NCI-H1436 treated with DMSO at 0.1 percent for 48 hours (cell line): ENCODE results near the gene SEC24A.
A peak's percentile ranks its signal among the peaks of the same experiment; 100 is the strongest.
"Not testable (repeated sequence)": the region's sequence is repeated elsewhere in the genome, so short reads cannot be mapped to it uniquely, and the experiment has no call there.

ENCODE experiments used
- DNase-seq: peaks from one replicate; lab custom pipeline; 2025; lab: John Stamatoyannopoulos, UW

Gene SEC24A

DNA sequence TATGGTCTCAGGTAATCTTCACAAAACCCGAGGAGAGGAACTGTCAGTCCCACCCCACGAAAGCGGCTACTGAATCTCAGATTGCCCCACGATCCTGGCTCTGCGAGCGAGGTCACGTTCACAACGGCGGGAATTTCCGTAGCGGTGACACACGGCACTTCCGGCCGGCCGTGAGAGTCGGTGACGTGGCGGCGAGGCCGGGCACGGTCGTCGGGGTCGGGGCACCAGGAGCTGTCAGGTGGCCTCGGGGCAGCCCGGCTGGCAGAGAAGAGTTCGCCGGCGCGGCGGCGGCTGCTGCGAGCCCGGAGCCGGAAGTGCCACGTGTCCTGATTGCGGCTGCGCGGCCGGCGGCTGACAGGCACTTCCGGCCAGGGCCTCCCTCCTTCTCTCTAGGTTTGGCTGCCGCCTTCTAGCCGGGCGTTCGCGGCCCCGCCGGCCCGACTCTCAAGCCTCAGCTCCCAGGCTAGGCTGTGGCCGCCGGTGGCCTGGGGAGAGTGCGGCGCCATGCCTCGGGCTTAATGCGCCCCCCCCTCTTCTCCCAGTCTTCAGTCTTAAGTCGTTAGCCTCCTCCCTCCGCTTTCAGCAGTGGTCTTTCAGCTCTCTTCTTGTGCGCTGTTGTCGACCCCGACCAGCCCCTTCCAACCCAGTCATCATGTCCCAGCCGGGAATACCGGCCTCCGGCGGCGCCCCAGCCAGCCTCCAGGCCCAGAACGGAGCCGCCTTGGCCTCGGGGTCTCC is at the start of gene SEC24A:
TSS of gene SEC24A (plus strand) at position 361 of the 738 bp plus-strand sequence. CDS start at position 653, 292 bp downstream.
- peak; percentile 3 for DNase-seq

DNA sequence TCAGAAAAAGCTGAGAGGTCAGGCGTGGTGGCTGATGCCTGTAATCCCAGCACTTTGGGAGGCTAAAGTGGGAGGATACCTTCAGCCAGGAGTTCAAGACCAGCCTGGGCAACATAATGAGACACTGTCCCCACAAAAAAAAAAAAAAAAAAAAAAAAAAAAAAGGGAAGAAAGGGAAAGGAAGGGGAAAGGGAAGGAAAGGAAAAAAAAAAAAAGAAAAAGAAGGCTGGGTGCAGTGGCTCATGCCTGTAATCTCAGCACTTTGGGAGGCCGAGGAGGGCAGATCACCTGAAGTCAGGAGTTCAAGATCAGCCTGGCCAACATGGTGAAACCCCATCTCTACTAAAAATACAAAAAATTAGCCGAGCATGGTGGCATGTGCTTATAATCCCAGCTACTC is 48.8 kb upstream of the SEC24A start:
- DNase-seq = not testable (repeated sequence)

DNA sequence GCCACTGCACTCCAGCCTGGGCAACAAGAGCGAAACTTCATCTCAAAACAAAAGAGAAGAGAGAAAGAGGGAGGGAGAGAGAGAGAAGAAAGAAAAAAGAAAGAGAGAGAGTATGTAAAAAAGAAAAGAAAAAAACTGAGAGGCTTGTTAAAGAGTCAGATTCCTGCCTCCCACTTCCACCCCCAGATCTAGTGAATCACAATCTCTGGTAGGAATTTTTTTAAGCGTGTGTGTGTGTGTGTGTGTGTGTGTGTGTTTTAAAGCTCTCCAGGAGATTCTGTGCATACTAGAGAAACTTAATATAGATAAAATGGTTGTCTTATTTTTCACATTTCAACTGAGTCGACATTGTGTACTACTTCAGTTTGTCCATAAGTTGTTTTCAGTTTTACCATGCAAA is 48.0 kb upstream of the SEC24A start:
- DNase-seq = no peak

DNA sequence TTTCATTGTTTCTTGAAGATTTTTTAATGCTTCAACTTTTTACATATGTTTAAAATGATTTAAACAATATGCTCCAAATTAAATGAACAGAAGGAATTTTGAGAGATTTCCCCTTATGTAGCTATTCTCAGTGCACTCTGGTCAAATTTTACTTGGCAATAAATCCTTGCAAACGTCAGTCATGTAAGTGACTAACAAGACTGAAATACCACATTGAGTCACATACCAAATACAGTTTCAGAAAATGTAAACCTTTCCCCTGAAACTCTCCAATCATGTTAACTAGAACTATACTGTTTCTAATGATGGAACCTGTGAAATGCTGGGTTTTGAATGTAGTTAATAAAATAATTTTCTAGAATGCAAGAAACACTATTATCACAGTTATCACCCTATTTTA is 45.5 kb upstream of the SEC24A start:
- no peak for DNase-seq

DNA sequence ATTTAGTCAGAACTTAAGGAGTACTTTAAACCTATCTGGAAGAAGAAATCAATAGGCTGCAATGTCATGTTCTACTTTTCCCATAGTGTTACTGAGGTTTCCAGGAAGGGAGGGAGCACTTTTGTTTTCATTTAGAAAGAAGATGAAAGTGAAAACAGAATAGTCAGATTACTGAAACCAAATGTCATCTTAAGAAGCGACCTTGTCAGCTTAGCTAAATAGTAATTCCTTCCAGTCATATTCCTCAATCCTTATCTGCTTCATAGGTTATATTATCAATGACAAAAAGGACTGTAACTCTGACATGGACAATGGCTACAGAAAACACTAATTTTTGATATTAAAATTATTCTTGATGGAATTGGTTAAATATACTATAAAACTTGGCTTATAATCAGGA is 43.7 kb upstream of the SEC24A start:
- no peak for DNase-seq

DNA sequence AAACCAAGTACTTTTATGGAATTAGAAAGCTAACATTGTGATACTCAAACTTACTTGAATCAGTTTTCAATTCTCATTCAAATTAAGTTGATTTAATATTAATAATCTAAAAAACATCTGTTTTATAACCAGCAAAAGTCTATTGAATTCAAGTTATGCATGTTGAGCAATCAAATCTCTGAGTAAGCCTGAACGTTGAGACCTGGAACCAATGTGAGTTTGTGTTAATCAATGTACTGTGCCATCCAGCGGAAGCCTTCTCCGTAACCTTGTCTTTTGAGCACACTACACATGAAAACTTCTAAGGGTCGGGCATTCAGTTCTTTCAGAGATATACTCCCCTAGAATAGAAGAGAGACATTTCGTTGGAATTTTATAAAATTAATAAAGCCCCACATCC is 41.9 kb upstream of the SEC24A start:
- DNase-seq = no peak

DNA sequence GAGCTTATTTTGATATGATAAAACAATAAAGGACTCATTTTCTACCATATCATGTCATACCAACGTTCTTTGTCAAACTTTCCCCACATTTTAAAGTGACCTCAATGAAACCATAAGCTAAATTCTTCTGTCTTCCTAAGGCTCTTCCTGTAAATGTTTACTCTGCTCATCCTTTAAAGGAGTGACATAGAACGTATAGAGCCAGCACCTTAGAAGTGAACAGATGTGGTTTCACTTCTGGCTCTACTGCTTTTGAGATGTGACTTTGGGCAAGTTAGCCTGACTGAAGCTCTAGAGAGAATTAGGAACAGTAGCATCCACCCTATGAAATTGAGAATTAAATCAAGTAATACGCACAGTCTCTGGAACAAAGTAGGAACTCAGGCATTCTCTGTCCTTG is 40.0 kb upstream of the SEC24A start:
- DNase-seq = no peak

DNA sequence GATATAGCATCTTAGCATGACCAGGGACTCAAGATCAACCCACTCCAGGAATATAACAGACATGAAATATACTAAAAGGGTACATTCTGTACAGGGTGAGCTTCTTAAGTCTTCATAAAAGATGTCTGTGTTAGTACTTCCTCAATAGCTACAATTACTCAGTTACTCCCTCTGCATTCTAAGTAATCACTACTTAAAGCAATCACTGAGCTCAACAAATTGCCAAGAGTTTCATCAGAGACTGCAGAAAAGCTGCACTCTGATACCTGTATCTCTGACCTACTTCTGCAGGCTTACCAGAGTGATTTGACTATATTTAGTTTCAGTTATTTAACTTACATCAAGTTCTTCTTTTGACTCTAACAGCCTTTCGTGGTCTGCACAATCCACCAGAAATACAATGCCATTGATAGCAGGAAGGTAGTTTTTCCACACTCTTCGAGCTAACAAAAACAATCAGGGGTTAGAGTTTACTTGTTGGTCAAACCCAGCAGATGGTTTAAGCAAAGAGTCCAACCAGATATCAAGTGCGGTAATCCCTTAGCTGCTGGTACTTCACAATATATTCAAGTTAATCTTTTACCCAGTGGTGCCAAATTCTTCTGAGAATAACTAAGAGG is 39.2 kb upstream of the SEC24A start:
- DNase-seq = no peak

DNA sequence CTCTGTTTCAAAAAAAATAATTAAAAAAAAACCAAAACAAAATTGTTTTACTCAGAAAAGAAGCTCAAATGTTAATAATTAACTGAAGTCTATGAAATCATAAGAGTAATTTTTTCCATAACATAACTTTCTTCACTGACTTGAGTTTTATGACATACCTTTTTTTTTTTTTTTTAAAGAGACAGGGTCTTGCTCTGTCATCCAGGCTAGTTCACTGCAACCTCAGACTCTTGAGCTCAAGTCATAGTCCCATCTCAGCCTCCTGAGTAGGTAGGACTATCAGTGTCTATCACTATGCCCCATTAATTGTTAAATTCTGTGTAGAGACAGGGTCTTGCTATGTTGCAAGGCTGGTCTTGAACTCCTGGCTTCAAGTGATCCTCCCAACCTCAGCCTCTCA is 37.9 kb upstream of the SEC24A start:
- no peak for DNase-seq

DNA sequence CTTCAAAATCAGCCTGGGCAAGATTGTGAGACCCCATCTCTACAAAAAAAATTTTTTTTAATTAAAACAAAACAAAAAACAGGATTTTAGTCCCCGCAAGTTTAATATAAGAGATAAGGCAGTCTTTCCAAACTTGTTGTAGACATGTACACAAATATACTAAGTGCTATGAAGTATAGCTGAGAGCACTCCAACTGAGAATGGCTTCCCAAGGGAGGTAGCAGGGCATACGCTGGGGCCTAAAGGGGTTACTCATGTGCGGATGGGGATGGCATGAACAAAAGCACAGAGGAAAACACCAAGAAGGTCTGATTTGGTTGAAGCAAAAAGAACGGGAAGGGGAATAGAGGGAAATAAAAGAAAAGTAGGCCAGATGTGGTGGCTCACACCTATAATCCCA is 37.1 kb upstream of the SEC24A start:
- no peak for DNase-seq

DNA sequence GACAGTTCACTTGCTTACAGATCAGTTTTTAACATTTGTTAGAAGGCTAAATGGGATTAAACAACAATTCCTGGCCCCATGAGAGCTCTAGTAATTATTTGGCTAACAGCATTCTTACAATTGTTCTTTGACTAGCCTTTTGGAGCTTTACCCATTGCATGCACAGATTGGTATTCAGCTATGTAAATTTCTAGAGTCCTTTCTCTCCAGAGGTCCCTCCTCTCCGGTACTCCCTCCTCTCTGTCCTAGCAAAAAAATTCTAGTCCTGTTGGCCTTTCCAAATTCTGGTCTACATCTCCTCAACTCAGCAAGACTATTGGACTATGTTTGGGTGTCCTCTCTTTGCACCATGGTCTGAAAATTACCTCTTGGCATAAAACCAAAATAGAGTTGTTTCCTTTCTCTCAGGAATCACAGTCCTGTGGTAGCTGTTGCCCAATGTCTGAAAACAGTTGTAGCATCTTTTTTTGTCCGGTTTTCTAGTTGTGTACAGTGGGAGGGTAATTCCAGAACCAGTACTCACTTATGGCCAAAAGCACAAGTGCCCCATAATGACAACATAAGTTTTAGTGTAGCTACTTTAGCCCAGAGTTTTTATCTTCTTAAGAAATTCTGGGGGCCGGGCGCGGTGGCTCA is 34.0 kb upstream of the SEC24A start:
- DNase-seq = no peak

DNA sequence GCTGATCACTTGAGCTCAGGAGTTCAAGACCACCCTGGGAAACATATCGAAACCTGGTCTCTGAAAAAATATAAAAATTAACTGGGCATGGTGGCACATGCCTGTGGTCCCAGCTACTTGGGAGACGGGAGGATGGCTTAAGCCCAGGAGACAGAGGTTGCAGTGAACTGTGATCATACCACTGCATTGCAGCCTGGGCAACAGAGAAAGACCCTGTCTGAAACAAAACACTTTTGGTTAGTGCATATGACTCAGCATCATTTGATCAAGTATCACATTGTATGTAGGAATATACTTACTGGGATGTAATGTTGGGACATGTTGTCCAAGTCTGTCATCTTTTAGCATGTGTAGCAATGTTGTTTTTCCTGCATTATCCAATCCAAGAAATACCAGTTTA is 28.0 kb upstream of the SEC24A start:
- no peak for DNase-seq

DNA sequence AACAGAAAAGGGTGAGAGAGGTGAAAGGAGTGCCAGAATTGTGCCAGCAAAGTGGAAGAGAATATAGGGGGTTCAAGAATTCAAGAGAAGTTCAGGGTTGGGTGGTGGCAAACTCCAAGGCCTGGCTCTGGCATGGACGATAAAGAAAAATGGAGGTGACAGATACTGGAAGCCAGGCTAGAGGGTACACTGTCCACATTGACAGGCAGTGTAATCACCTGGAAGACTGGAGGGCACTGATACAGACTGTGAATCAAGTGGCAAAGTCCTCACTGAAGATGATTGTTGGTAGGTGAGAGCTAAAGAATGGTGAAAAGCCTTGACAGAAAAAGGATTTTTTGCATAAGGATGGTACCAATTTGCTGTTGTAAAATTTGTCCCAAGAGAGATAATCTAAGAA is 23.0 kb upstream of the SEC24A start:
- DNase-seq = no peak

DNA sequence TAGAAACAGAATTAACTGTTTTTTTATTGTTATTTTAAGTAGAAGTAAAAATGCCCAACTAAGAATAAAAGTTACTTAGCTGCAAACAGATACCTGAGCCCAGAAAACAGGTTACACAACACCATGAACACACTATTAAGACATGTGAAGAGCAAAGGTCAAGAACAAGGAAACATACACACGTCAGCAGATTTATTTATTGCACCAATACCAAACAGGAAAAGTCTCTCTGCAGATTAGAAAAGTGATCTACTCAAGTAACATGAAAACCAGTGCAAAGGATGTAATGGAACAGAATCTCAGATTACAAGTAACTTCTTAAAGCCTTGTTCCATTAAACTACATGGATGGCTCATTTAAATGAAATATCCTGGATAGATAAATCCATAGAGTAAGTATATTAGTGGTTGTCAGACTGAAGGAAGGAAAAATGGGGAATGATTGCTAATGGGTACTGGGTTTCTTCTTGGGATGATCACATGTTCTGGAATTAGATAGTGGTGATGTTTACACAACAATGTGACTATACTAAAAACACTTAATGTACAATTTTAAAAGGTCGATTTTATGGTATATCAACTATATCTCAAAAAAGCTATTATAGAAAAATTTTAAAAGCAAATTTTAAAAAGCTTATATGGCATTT is 22.1 kb upstream of the SEC24A start:
- no peak for DNase-seq

DNA sequence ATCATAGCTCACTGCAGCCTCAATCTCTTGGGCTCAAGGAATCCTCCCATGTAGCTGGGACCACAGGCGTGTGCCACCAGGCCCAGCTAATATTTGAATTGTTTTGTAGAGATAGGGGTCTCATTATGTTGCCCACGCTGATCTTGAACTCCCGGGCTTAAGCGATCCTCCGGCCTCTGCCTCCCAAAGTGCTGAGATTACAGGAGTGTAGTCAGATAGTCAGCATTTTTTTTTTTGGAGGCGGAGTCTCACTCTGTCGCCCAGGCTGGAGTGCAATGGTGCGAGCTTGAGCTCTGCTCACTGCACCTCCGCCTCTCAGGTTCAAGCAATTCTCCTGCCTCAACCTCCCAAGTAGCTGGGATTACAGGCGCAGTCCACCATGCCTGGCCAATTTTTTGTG is 14.4 kb upstream of the SEC24A start:
- no peak for DNase-seq

DNA sequence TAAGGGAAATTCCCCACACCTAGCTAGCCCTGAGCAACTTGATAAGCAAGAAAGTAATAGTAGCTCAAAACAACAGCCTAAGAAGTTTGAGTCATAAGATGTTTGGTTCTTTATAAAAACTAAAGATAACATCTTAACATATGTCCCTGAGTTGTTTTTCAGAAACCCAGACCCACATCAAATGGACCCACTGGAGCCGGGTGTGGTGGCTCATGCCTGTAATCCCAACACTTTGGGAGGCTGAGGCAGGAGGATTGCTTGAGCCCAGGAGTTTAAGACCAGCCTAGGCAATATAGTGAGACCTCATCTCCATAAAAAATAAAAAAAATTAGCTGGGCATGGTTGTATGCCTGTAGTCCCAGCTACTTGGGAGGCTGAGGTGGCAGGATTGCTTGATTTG is 13.2 kb upstream of the SEC24A start:
- DNase-seq = not testable (repeated sequence)

DNA sequence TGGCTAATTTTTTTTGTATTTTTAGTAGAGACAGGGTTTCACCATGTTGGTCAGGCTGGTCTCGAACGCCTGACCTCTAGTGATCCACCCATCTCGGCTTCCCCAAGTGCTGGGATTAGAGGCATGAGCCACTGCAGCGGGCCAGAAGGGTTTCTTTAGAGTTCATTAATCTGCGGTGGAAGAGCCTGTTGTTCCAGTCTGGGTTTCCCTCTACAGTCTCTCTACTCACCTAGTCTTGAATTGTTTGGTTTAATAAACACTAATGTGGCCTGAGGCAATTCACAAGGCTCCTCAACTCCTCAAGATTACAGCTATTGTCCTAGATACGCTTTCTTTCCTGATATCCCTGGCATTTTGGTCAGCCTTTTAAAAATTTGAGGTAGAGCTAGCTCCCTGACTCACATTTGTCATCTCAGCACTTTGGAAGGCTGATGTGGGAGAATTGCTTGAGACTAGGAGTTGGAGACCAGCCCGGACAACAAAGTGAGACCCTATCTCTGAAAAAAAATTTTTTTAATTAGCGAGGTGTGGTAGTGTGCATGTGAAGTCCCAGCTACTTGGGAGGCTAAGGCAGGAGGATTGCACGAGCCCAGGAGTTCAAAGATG is 11.4 kb upstream of the SEC24A start:
- no peak for DNase-seq

DNA sequence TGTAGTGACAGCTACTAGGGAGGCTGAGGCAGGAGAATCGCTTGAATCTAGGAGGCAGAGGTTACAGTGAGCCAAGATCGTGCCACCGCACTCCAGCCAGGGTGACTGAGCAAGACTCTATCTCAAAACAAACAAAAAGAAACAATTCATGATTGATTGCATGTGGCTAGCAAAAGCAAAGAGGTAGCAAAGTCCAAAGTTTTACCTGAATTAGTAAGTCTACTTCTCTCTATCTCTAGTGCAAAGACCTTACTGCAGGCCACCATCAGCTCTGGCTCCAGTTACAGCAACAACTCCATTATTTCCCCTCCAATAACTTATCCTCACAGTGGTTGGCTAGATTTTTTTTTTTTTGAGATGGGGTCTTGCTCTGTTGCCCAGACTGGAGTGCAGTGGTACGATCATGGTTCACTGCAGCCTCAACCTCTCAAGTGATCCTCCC is 9.8 kb upstream of the SEC24A start:
- no peak for DNase-seq

DNA sequence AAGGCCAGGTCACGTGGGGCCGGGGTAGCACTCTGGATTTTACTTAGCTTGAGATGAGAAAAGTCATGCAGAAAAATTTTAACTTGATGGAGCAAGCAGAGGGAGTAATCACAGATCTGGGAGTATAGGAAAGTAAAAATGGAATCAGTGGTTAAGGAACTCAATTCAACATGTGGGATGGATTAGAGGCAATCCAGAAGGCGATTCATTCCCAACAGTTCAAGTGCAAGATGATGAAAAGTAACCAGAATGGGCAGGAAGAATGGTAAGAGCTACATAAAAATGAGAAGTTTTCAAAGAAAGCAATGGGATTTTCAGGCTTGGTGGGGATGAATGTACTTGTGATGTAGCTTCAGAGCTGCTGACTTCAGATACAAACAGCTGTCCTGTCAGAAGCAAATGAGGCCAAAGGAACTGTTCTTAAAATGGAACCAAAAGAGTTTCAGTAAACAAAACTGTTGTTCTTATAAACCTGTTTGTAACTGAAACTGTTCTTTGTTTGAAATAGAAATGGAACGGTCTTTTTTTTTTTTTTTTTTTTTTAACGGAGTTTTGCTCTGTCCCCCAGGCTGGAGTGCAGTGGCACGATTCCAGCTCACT is 5.6 kb upstream of the SEC24A start:
- DNase-seq = no peak

DNA sequence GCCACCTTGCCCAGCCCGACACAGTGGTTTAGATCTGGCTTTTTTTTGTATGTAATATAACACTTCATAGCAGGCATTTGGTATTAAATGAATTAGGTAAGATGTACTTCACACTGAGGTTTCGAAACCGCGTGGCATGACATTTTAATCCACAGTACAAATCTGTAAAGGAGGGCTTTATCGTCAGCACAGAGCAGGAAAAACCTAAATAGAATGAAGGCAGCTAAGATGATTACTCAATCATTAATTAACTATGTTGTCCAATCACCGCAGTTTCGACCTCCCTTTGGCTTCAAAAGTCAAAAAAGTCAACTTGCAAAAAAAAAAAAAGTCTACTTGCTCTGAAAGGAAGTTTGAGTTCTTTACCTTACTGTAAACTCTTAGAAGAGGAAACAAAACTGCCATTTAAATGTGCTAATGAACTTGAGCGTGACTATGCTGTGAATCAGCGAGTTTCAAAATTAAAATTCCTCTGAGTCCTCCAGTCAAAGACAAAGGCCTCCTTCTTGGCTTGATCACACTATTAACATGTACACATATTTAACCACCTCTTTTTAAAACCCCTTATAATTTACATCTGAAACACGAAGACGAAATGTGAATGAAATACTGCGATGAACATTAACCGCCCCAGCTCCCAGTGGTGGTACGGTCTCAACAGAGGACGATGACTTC is 698 bp upstream of the SEC24A start:
- no peak for DNase-seq

DNA sequence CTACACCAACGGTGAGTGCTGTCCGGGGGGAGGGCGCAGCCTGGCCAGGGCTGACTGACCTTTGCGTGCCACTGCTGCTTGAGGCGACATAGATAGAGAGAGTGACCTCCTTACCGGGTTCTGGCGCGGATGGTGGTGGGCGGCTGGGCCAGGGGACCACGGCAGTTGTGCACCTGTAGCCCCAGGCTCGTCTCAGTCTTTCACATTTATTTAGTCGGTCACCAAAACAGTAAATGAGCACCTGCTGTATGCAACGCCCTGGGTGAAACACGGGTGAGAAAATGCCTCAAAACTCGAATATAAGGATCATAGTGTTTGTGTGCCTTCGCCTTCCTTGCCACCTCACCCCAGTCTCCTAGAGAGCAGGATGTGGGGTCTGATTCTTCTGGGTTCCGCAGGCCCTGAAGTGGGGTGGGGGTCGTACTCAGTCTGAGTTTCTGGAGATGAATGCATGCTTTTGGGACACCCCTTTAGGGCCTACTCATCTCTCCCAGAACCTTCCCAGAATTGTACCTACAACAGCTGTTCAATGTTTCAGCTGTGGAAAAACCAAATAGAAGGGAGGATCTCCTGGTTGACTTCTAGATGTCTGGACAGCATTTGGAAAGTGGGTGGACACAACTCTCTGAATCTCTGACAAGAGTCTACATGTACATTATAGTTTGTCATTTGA is 714 bp downstream of the SEC24A start:
- no peak for DNase-seq
